HepG2 (cell line): ENCODE results near the gene MAN1B1. TPM values are rescaled to one million over a fixed set of nuclear protein-coding genes. Genes with fewer than 3 reads are reported as not detected.

ENCODE experiments used
- ATF7-NPFF ChIP-seq: sonication (generic); formaldehyde crosslinking; IDR thresholded peaks from 2 replicates; pipeline ENCODE4 v1.8.1; 2023; ENCODE audit warnings: mild to moderate bottlenecking, low read depth, missing genetic modification reagents, moderate library complexity
- BCL6 ChIP-seq: IDR thresholded peaks from 2 replicates; pipeline ENCODE4 v1.6.1; 2016; ENCODE audit warnings: missing genetic modification reagents, missing compliant biosample characterization
- EED ChIP-seq: sonication (generic); formaldehyde crosslinking; IDR thresholded peaks from 2 replicates; pipeline ENCODE4 v1.5.0; 2020; ENCODE audit warnings: mild to moderate bottlenecking, missing genetic modification reagents
- FLYWCH1 ChIP-seq: sonication (generic); formaldehyde crosslinking; IDR thresholded peaks from 2 replicates; pipeline ENCODE4 v1.8.1; 2023; ENCODE audit warnings: mild to moderate bottlenecking, missing genetic modification reagents
- GABPB1 ChIP-seq: IDR thresholded peaks from 2 replicates; pipeline ENCODE4 v1.6.1; 2016; ENCODE audit warnings: mild to moderate bottlenecking, missing genetic modification reagents, moderate library complexity, missing compliant biosample characterization
- HOXA3 ChIP-seq: sonication (generic); formaldehyde crosslinking; IDR thresholded peaks from 2 replicates; pipeline ENCODE4 v1.5.0; 2020; ENCODE audit warnings: missing genetic modification reagents
- KDM2A ChIP-seq: sonication (generic); formaldehyde crosslinking; IDR thresholded peaks from 2 replicates; pipeline ENCODE4 v1.4.0; 2020; ENCODE audit warnings: low read depth, missing genetic modification reagents, borderline replicate concordance
- KLF16 ChIP-seq, 2 experiments: sonication (generic) in 1 of 2; formaldehyde crosslinking in 1 of 2; IDR thresholded peaks; 2 replicates each; pipeline versions ENCODE4 v1.6.1 to v1.8.0; 2016 to 2023; ENCODE audit warnings: missing genetic modification reagents in 2 of 2, missing compliant biosample characterization in 1 of 2
- PAWR ChIP-seq: sonication (generic); formaldehyde crosslinking; IDR thresholded peaks from 2 replicates; pipeline ENCODE4 v1.4.0; 2020; ENCODE audit warnings: missing genetic modification reagents, mild to moderate bottlenecking, borderline replicate concordance
- PCBP1 ChIP-seq: fragments of 200-400 bp; formaldehyde crosslinking; IDR thresholded peaks from 2 replicates; pipeline ENCODE4 v1.6.1; 2017; ENCODE audit warnings: mild to moderate bottlenecking, low read depth, low read length, borderline replicate concordance
- PCBP2 ChIP-seq: fragments of 200-400 bp; formaldehyde crosslinking; optimal IDR thresholded peaks from 2 replicates; pipeline ENCODE3; 2018; ENCODE audit warnings: low read length, low read depth; ENCODE audit not compliant: poor library complexity, severe bottlenecking
- RNF2 ChIP-seq: fragments of 450-650 bp; conservative IDR thresholded peaks from 2 replicates; pipeline ENCODE4 v1.6.1; 2016; ENCODE audit warnings: low read depth
- TERF1 ChIP-seq: sonication (generic); formaldehyde crosslinking; IDR thresholded peaks from 2 replicates; pipeline ENCODE4 v1.8.0; 2022; ENCODE audit warnings: mild to moderate bottlenecking, missing genetic modification reagents, moderate library complexity
- ZNF232 ChIP-seq: sonication (generic); formaldehyde crosslinking; IDR thresholded peaks from 2 replicates; pipeline ENCODE4 v1.4.0; 2020; ENCODE audit warnings: missing genetic modification reagents, borderline replicate concordance
- ZNF546 ChIP-seq: sonication (generic); formaldehyde crosslinking; conservative IDR thresholded peaks from 2 replicates; pipeline ENCODE4 v1.8.1; 2023; ENCODE audit warnings: mild to moderate bottlenecking, missing genetic modification reagents
- ZNF557 ChIP-seq: sonication (generic); formaldehyde crosslinking; IDR thresholded peaks from 2 replicates; pipeline ENCODE4 v1.4.0; 2020; ENCODE audit warnings: missing genetic modification reagents
- ZNF749 ChIP-seq: sonication (generic); formaldehyde crosslinking; IDR thresholded peaks from 2 replicates; pipeline ENCODE4 v1.8.0; 2022; ENCODE audit warnings: mild to moderate bottlenecking, missing genetic modification reagents, moderate library complexity, borderline replicate concordance
- ZNF770 ChIP-seq: sonication (generic); formaldehyde crosslinking; IDR thresholded peaks from 2 replicates; pipeline ENCODE4 v1.5.0; 2020; ENCODE audit warnings: mild to moderate bottlenecking, missing genetic modification reagents
- ZNF781 ChIP-seq: sonication (generic); formaldehyde crosslinking; IDR thresholded peaks from 2 replicates; pipeline ENCODE4 v1.5.1; 2020; ENCODE audit warnings: borderline replicate concordance, mild to moderate bottlenecking, missing genetic modification reagents; ENCODE audit errors: not compliant biosample characterization
- ZSCAN25 ChIP-seq: sonication (generic); formaldehyde crosslinking; IDR thresholded peaks from 2 replicates; pipeline ENCODE4 v1.8.0; 2022; ENCODE audit warnings: mild to moderate bottlenecking, missing genetic modification reagents
- polyA plus RNA-seq, 8 experiments: library from polyadenylated mRNA; depleted of rRNA in 3 of 8; stranded (reverse) in 7 of 8; unstranded in 1 of 8; fragments of >200 nt; fragmentation: Illumina TruSeq in 4 of 8; extraction: Trizol in 4 of 8; gene quantifications; 2 replicates each; pipeline versions ENCODE4 v1.2.1 to v1.2.3, GENCODE V29; 2011 to 2016; ENCODE audit warnings: low read depth in 4 of 8, missing spikeins in 1 of 8, mixed read lengths in 1 of 8; ENCODE audit not compliant: insufficient read depth in 1 of 8
- total RNA-seq, 5 experiments: library from RNA; depleted of rRNA; stranded (reverse); fragments of >200 nt; fragmentation: Illumina TruSeq; extraction: Trizol; gene quantifications; 2 replicates each; pipeline ENCODE4 v1.2.3, GENCODE V29; 2016; ENCODE audit warnings: low read depth in 1 of 5
- TF ChIP-seq, protein P1 (sequence below): sonication (generic); formaldehyde crosslinking; IDR thresholded peaks from 2 replicates; pipeline ENCODE4 v1.5.0; 2020; ENCODE audit warnings: mild to moderate bottlenecking, missing genetic modification reagents, borderline replicate concordance

MAN1B1 gene
- total and polyA plus RNA-seq, 2 of the 13 experiments (the other 11 are each of a cell fraction or from before 2014, with no cell fraction given): 48.9 to 59.5 TPM

DNA sequence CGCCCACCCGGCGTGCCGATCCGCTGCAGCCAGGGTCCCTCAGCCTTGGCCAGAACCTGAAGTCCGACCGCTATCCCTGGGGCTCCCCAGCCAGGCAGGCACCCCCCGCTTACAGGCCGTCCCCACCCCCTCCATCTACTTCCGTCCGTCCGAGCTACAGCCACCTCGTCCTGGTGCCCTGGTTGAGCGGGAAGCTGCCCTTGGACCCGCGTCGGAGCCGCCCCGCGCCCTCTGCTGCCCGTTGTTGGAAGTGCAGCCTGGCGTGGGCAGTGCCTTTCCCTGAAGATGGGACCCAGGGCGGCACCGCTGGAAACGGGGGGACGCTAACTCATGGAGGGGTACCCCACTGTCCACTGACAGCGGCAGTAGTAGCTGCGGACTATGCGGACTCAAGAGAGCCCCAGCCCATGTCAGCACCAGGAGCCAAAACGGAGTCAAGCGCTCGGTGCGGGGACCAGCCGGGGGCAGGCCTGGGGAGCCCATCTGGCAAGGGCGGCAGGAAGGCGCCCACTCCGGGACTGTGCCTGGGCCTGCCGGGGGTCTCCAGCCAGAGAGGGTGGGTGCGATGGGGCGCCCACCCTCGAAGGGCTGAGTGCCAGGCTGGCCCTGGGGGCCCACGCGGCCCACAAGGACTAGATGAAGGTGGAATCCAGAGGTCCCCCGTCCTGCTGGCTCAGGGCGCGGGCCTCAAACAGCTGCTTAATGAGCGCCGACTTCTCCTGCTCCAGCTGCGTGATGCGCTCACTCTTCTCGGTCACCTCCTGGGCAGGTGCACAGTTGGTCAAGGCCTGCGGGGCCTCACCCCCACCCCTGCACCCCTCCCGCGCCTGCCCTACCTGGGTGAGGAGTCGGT, 22.5 kb upstream of the MAN1B1 start (continued):
- TF ChIP-seq, protein P1, sequence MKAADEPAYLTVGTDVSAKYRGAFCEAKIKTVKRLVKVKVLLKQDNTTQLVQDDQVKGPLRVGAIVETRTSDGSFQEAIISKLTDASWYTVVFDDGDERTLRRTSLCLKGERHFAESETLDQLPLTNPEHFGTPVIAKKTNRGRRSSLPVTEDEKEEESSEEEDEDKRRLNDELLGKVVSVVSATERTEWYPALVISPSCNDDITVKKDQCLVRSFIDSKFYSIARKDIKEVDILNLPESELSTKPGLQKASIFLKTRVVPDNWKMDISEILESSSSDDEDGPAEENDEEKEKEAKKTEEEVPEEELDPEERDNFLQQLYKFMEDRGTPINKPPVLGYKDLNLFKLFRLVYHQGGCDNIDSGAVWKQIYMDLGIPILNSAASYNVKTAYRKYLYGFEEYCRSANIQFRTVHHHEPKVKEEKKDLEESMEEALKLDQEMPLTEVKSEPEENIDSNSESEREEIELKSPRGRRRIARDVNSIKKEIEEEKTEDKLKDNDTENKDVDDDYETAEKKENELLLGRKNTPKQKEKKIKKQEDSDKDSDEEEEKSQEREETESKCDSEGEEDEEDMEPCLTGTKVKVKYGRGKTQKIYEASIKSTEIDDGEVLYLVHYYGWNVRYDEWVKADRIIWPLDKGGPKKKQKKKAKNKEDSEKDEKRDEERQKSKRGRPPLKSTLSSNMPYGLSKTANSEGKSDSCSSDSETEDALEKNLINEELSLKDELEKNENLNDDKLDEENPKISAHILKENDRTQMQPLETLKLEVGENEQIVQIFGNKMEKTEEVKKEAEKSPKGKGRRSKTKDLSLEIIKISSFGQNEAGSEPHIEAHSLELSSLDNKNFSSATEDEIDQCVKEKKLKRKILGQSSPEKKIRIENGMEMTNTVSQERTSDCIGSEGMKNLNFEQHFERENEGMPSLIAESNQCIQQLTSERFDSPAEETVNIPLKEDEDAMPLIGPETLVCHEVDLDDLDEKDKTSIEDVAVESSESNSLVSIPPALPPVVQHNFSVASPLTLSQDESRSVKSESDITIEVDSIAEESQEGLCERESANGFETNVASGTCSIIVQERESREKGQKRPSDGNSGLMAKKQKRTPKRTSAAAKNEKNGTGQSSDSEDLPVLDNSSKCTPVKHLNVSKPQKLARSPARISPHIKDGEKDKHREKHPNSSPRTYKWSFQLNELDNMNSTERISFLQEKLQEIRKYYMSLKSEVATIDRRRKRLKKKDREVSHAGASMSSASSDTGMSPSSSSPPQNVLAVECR (CRISPR knock-in tag): peak; percentile 43; the same call in 1 of the 2 replicates
- TF ChIP-seq KLF16 (CRISPR knock-in tag; IDR thresholded peaks at IDR 0.05) (0 out of 4 replicates have a peak, but pooled peaks of 1 of the 2 experiments have one; percentile 26), BCL6 (CRISPR knock-in tag) (no peak), TERF1 (no peak), RNF2 (no peak), ZNF781 (CRISPR knock-in tag) (no peak), ZNF770 (CRISPR knock-in tag) (no peak), ZNF749 (CRISPR knock-in tag) (0 out of 2 replicates have a peak, but pooled peaks have one; percentile 39), ZNF557 (CRISPR knock-in tag) (no peak), ZSCAN25 (CRISPR knock-in tag) (peak; percentile 25; the same call in 1 of the 2 replicates), ZNF546 (CRISPR knock-in tag) (0 out of 2 replicates have a peak, but pooled peaks have one; percentile 32), EED (CRISPR knock-in tag) (no peak), PAWR (CRISPR knock-in tag) (no peak), PCBP2 (no peak), GABPB1 (CRISPR knock-in tag) (peak; percentile 73), ZNF232 (CRISPR knock-in tag) (no peak), HOXA3 (CRISPR knock-in tag) (peak; percentile 18; the same call in 1 of the 2 replicates), KDM2A (peak; percentile 92), ATF7-NPFF (no peak), FLYWCH1 (CRISPR knock-in tag) (no peak), PCBP1 (no peak)
